Measurements from ENCODE around the gene PLCL1.

PLCL1 gene

GRCh38 chr2:197873293-197873701, 68.9 kb downstream of the PLCL1 start:
- no peak for DNase-seq (ENCODE audit: low read depth in 1 of 2, low spot score in 1 of 2)
- TF ChIP-seq CTCF (IDR thresholded peaks at IDR 0.05; ENCODE audit: insufficient read depth, low read length) (no peak), POLR2AphosphoS5 (IDR thresholded peaks at IDR 0.05; ENCODE audit: low read depth) (no peak)
- Histone ChIP-seq H3K4me3 (replicated peaks; ENCODE audit: insufficient read depth, low read length) (no peak overlapping the region), H3K27ac (replicated peaks) (no peak overlapping the region), H3K27me3 (ENCODE audit: insufficient read depth, poor library complexity, severe bottlenecking) (no peaks in the 10 kb centered on the region)

- TF ChIP-seq REST (IDR thresholded peaks at IDR 0.05; ENCODE audit: insufficient replicate concordance, low read depth) (no peak), GABPA (IDR thresholded peaks at IDR 0.05; ENCODE audit: low read depth) (no peak), SPI1 (IDR thresholded peaks at IDR 0.05; ENCODE audit: borderline replicate concordance, low read depth) (no peak), CTCF (IDR thresholded peaks at IDR 0.05; ENCODE audit: insufficient read depth, low read length) (no peak), POLR2AphosphoS5 (IDR thresholded peaks at IDR 0.05; ENCODE audit: low read depth) (no peak)
- H3K27ac ChIP-seq (replicated peaks): no peak overlapping the region
- no peak for DNase-seq (ENCODE audit: low read depth in 1 of 2, low spot score in 1 of 2)
Observed at GRCh38 chr2:197875763-197876162, 71.4 kb downstream of the PLCL1 start.

GRCh38 chr2:197876524-197876923, 72.1 kb downstream of the PLCL1 start:
- DNase-seq (ENCODE audit: low read depth in 1 of 2, low spot score in 1 of 2): no peak
- H3K27me3 ChIP-seq (ENCODE audit: insufficient read depth, poor library complexity, severe bottlenecking): no peaks in the 10 kb centered on the region

More at GRCh38 chr2:197875763-197876162, 71.4 kb downstream of the PLCL1 start:
- Histone ChIP-seq H3K27me3 (ENCODE audit: insufficient read depth, poor library complexity, severe bottlenecking) (no peaks in the 10 kb centered on the region), H3K4me3 (replicated peaks; ENCODE audit: insufficient read depth, low read length) (no peak overlapping the region)

GRCh38 chr2:197877038-197877437, 72.6 kb downstream of the PLCL1 start:
- Histone ChIP-seq H3K27ac (replicated peaks) (no peak overlapping the region), H3K4me3 (replicated peaks; ENCODE audit: insufficient read depth, low read length) (no peak overlapping the region), H3K27me3 (ENCODE audit: insufficient read depth, poor library complexity, severe bottlenecking) (no peaks in the 10 kb centered on the region)
- TF ChIP-seq CTCF (IDR thresholded peaks at IDR 0.05; ENCODE audit: insufficient read depth, low read length): no peak
- no peak for TF ChIP-seq REST (IDR thresholded peaks at IDR 0.05; ENCODE audit: insufficient replicate concordance, low read depth)
- no peak for TF ChIP-seq POLR2AphosphoS5 (IDR thresholded peaks at IDR 0.05; ENCODE audit: low read depth)
- no peak for TF ChIP-seq GABPA (IDR thresholded peaks at IDR 0.05; ENCODE audit: low read depth)
- TF ChIP-seq SPI1 (IDR thresholded peaks at IDR 0.05; ENCODE audit: borderline replicate concordance, low read depth): no peak
- no peak for DNase-seq (ENCODE audit: low read depth in 1 of 2, low spot score in 1 of 2)

More at GRCh38 chr2:197876524-197876923, 72.1 kb downstream of the PLCL1 start:
- no peak overlapping the region for H3K27ac ChIP-seq (replicated peaks)
- TF ChIP-seq REST (IDR thresholded peaks at IDR 0.05; ENCODE audit: insufficient replicate concordance, low read depth): no peak
- H3K4me3 ChIP-seq (replicated peaks; ENCODE audit: insufficient read depth, low read length): no peak overlapping the region

Measured in HL-60 (cell line).